Osteocyte (in vitro differentiated cells): ENCODE data around the gene GRHPR. TPM values are rescaled to one million over a fixed set of nuclear protein-coding genes. Genes with fewer than 3 reads are reported as not detected.
"Not testable (repeated sequence)": the region's sequence is repeated elsewhere in the genome, so short reads cannot be mapped to it uniquely, and the experiment has no call there.

Experiments used
- DNase-seq: peaks from one replicate; pipeline ENCODE4 v3.0.0; 2021; ENCODE audit warnings: mixed read lengths; ENCODE audit not compliant: unreplicated experiment; ENCODE audit errors: extremely low spot score
- H3K27ac Mint-ChIP-seq: one replicate; pipeline ENCODE4 v1.8.0; 2021; ENCODE audit warnings: mild to moderate bottlenecking, mixed read lengths; ENCODE audit not compliant: unreplicated experiment
- H3K27me3 Mint-ChIP-seq: one replicate; pipeline ENCODE4 v1.8.0; 2021; ENCODE audit warnings: mixed read lengths; ENCODE audit not compliant: unreplicated experiment
- H3K36me3 Mint-ChIP-seq: one replicate; pipeline ENCODE4 v1.8.0; 2021; ENCODE audit warnings: mixed read lengths; ENCODE audit not compliant: unreplicated experiment
- H3K4me1 Mint-ChIP-seq: one replicate; pipeline ENCODE4 v1.8.0; 2021; ENCODE audit warnings: mixed read lengths; ENCODE audit not compliant: unreplicated experiment
- H3K4me3 Mint-ChIP-seq: one replicate; pipeline ENCODE4 v1.8.0; 2021; ENCODE audit warnings: mild to moderate bottlenecking, moderate library complexity, mixed read lengths; ENCODE audit not compliant: unreplicated experiment
- H3K9me3 Mint-ChIP-seq: one replicate; pipeline ENCODE4 v1.8.0; 2021; ENCODE audit warnings: mixed read lengths; ENCODE audit not compliant: unreplicated experiment
- CTCF ChIP-seq: fragments of 200-600 bp; sonication (generic); IDR thresholded peaks from 2 replicates; pipeline ENCODE4 v1.5.0; 2021; ENCODE audit warnings: antibody characterized with exemption, mild to moderate bottlenecking, moderate library complexity
- total RNA-seq: library from RNA; stranded (reverse); gene quantifications from 2 replicates; pipeline ENCODE4 v1.2.1, GENCODE V29; 2021

GRHPR gene
- total RNA-seq, 1 donor from 2014 or later: 111 TPM

- Mint-ChIP-seq H3K27me3 (no peaks in the 10 kb centered on the region), H3K9me3 (no peaks in the 10 kb centered on the region), H3K4me3 (no peak overlapping the region), H3K4me1 (peaks cover 27% of the 10 kb centered on the region), H3K36me3 (peaks cover 17% of the 10 kb centered on the region), H3K27ac (no peak overlapping the region)
- TF ChIP-seq CTCF: no peak
- DNase-seq: no peak
Measured at GRCh38 chr9:37425298-37425752, 2.8 kb downstream of the GRHPR start.

- Mint-ChIP-seq H3K36me3 (peaks cover 17% of the 10 kb centered on the region), H3K4me1 (peaks cover 27% of the 10 kb centered on the region)
- not testable (repeated sequence) for DNase-seq, H3K4me3 Mint-ChIP-seq, H3K27me3 Mint-ChIP-seq, H3K27ac Mint-ChIP-seq, H3K9me3 Mint-ChIP-seq
Measured at GRCh38 chr9:37426431-37426830, 3.9 kb downstream of the GRHPR start.

DNA sequence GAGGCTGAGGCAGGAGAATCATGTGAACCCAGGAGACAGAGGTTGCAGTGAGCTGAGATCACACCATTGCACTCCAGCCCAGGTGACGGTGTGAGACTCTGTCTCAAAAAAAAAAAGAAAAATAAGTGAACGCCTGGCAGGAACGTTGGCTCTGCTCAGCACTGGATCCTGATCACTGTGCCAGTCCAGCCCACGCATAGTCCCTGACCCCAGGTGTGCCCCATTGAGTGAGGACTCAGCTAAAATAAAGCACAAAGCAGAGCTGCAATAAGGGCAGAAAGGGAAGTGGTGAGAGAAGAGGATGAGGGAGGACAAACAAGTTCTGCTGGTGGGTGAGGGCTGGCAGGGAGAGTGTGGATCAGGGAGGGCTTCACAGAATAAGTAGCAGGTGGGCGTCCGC, 4.3 kb downstream of the GRHPR start:
- Mint-ChIP-seq H3K36me3 (peaks cover 17% of the 10 kb centered on the region), H3K9me3 (no peaks in the 10 kb centered on the region), H3K27ac (no peak overlapping the region), H3K4me1 (peaks cover 25% of the 10 kb centered on the region), H3K27me3 (no peaks in the 10 kb centered on the region), H3K4me3 (no peak overlapping the region)
- TF ChIP-seq CTCF: no peak
- DNase-seq: no peak

- H3K9me3 Mint-ChIP-seq: no peaks in the 10 kb centered on the region
- no peak overlapping the region for H3K4me3 Mint-ChIP-seq
- no peak overlapping the region for H3K27ac Mint-ChIP-seq
- H3K27me3 Mint-ChIP-seq: no peaks in the 10 kb centered on the region
- DNase-seq: no peak
- H3K4me1 Mint-ChIP-seq: peaks cover 15% of the 10 kb centered on the region
- H3K36me3 Mint-ChIP-seq: peaks cover 17% of the 10 kb centered on the region
- TF ChIP-seq CTCF: no peak
Measured at GRCh38 chr9:37428345-37428744, 5.8 kb downstream of the GRHPR start.

- DNase-seq: no peak
- Mint-ChIP-seq H3K4me1 (peaks cover 5% of the 10 kb centered on the region), H3K36me3 (peaks cover 22% of the 10 kb centered on the region), H3K9me3 (no peaks in the 10 kb centered on the region), H3K27me3 (no peaks in the 10 kb centered on the region), H3K27ac (no peak overlapping the region), H3K4me3 (no peak overlapping the region)
- TF ChIP-seq CTCF: no peak
Measured at GRCh38 chr9:37429441-37430285, 7.2 kb downstream of the GRHPR start.
